ENCODE data around the gene CTNNA3.
"Not testable (repeated sequence)": the region's sequence is repeated elsewhere in the genome, so short reads cannot be mapped to it uniquely, and the experiment has no call there.

The CTNNA3 gene

GRCh38 chr10:67221939-67222494, 474.0 kb downstream of the CTNNA3 start:
- H3K4me3 ChIP-seq (ENCODE audit: control insufficient read depth, low read depth, low read length): no peak overlapping the region
- TF ChIP-seq CTCF (IDR thresholded peaks at IDR 0.05; ENCODE audit: control insufficient read depth, insufficient read depth, low read depth, low read length, missing control alignments): no peak
- DNase-seq (ENCODE audit: low read depth): no peak

- H3K4me3 ChIP-seq (ENCODE audit: control insufficient read depth, low read depth, low read length): no peak overlapping the region
- TF ChIP-seq CTCF (IDR thresholded peaks at IDR 0.05; ENCODE audit: control insufficient read depth, insufficient read depth, low read depth, low read length, missing control alignments): no peak
- no peak for DNase-seq (ENCODE audit: low read depth)
These were observed 484.3 kb downstream of the CTNNA3 start for GRCh38 chr10:67211680-67212079.

- not testable (repeated sequence) for H3K4me3 ChIP-seq (ENCODE audit: control insufficient read depth, low read depth, low read length); DNase-seq (ENCODE audit: low read depth)
These were observed 488.1 kb downstream of the CTNNA3 start for GRCh38 chr10:67207923-67208322.

- no peak overlapping the region for H3K4me3 ChIP-seq (ENCODE audit: control insufficient read depth, low read depth, low read length)
- no peak for DNase-seq (ENCODE audit: low read depth)
- TF ChIP-seq CTCF (IDR thresholded peaks at IDR 0.05; ENCODE audit: control insufficient read depth, insufficient read depth, low read depth, low read length, missing control alignments): no peak
These were observed 495.0 kb downstream of the CTNNA3 start for GRCh38 chr10:67200913-67201564.

- DNase-seq (ENCODE audit: low read depth): no peak
- no peak for TF ChIP-seq CTCF (IDR thresholded peaks at IDR 0.05; ENCODE audit: control insufficient read depth, insufficient read depth, low read depth, low read length, missing control alignments)
These were observed 520.6 kb downstream of the CTNNA3 start for GRCh38 chr10:67175354-67175753.

GRCh38 chr10:67173787-67174186, 522.2 kb downstream of the CTNNA3 start:
- TF ChIP-seq CTCF (IDR thresholded peaks at IDR 0.05; ENCODE audit: control insufficient read depth, insufficient read depth, low read depth, low read length, missing control alignments): no peak
- H3K4me3 ChIP-seq (ENCODE audit: control insufficient read depth, low read depth, low read length): no peak overlapping the region
- DNase-seq (ENCODE audit: low read depth): no peak

More at GRCh38 chr10:67175354-67175753, 520.6 kb downstream of the CTNNA3 start:
- H3K4me3 ChIP-seq (ENCODE audit: control insufficient read depth, low read depth, low read length): no peak overlapping the region

GRCh38 chr10:67171970-67172369, 524.0 kb downstream of the CTNNA3 start:
- no peak for DNase-seq (ENCODE audit: low read depth)
- H3K4me3 ChIP-seq (ENCODE audit: control insufficient read depth, low read depth, low read length): no peak overlapping the region
- no peak for TF ChIP-seq CTCF (IDR thresholded peaks at IDR 0.05; ENCODE audit: control insufficient read depth, insufficient read depth, low read depth, low read length, missing control alignments)
